ENCODE measurements around the gene IRF9. TPM values are rescaled to one million over a fixed set of nuclear protein-coding genes. Genes with fewer than 3 reads are reported as not detected.

The IRF9 gene
- total and polyA plus RNA-seq, 2 of the 13 experiments (the other 11 are each of a cell fraction or from before 2014, with no cell fraction given): 14.9 to 49.7 TPM

DNA sequence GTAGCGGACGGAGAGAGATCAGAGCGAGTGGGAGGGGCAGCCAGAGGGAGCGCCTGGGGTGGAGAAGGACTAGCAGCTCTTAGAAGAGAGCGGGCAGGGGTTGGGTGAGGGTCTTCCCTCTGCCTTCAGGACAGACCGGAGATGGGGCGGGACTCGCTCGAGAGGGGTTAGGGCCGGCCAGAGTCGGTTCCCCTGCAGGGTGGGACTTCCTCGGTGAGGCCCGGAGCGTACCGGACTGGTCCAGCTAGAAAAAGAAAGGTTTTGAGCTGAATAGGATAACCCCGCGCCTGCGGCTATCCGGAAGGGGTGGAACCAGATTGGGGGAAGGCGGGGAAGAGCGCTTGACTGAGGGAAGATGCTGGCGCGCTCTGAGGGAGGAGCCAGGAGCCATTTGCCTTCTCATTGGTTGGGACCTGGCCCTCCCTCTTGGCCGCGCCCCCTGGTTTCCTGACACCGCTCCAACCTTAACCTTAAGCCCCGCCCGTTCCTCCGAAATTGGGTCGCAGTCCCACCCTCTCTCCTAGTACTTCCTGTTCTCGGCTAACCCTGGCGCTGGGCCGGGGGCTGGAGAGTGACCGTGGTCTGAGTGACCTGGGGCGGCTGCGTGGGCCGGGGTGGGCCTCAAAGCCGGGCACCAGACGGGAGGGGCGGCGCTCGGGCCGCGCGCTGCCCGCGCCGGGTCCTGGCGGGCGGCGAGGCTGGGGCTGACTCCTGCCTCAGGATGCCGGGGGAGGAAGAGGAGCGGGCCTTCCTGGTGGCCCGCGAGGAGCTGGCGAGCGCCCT lies 13.9 kb upstream of the IRF9 start, which contains the start of gene RNF31 (continued):
- TF ChIP-seq, protein P1, sequence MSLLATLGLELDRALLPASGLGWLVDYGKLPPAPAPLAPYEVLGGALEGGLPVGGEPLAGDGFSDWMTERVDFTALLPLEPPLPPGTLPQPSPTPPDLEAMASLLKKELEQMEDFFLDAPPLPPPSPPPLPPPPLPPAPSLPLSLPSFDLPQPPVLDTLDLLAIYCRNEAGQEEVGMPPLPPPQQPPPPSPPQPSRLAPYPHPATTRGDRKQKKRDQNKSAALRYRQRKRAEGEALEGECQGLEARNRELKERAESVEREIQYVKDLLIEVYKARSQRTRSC (CRISPR knock-in tag; IDR thresholded peaks at IDR 0.05; ENCODE audit: low read depth): peak; percentile 18; the same call in 1 of the 2 replicates
- TF ChIP-seq, protein P2, sequence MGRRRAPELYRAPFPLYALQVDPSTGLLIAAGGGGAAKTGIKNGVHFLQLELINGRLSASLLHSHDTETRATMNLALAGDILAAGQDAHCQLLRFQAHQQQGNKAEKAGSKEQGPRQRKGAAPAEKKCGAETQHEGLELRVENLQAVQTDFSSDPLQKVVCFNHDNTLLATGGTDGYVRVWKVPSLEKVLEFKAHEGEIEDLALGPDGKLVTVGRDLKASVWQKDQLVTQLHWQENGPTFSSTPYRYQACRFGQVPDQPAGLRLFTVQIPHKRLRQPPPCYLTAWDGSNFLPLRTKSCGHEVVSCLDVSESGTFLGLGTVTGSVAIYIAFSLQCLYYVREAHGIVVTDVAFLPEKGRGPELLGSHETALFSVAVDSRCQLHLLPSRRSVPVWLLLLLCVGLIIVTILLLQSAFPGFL (CRISPR knock-in tag; IDR thresholded peaks at IDR 0.05): peak; percentile 93; the same call in 1 of the 2 replicates
- TF ChIP-seq ZNF709 (CRISPR knock-in tag; IDR thresholded peaks at IDR 0.05) (no peak), JDP2 (CRISPR knock-in tag; IDR thresholded peaks at IDR 0.05; ENCODE audit: borderline replicate concordance) (no peak), NR3C1 (CRISPR knock-in tag; IDR thresholded peaks at IDR 0.05) (0 out of 2 replicates have a peak, but pooled peaks have one; percentile 11), ZNF543 (CRISPR knock-in tag; IDR thresholded peaks at IDR 0.05) (peak; percentile 24; the same call in 1 of the 2 replicates), ZNF83 (CRISPR knock-in tag; IDR thresholded peaks at IDR 0.05; ENCODE audit: borderline replicate concordance) (peak; percentile 84; the same call in 1 of the 2 replicates), TBX3 (IDR thresholded peaks at IDR 0.05; ENCODE audit: borderline replicate concordance) (no peak), NFYB (CRISPR knock-in tag; IDR thresholded peaks at IDR 0.05) (peak; percentile 91), RAD51 (IDR thresholded peaks at IDR 0.05; ENCODE audit: borderline replicate concordance) (no peak), ZKSCAN8 (CRISPR knock-in tag; IDR thresholded peaks at IDR 0.05; ENCODE audit: borderline replicate concordance) (no peak), EP300 (IDR thresholded peaks at IDR 0.05; ENCODE audit: low read depth in 2 of 2, low read length in 2 of 2) (no peak), EP300 (CRISPR knock-in tag; IDR thresholded peaks at IDR 0.05; ENCODE audit: borderline replicate concordance) (peak; percentile 33; the same call in 1 of the 2 replicates), SP5 (CRISPR knock-in tag; IDR thresholded peaks at IDR 0.05; ENCODE audit: borderline replicate concordance, low read depth) (peak; percentile 71), GABPA (IDR thresholded peaks at IDR 0.05; ENCODE audit: low read depth, low read length) (no peak), GABPA (CRISPR knock-in tag; IDR thresholded peaks at IDR 0.05; ENCODE audit: low read depth) (no peak), GLI4 (CRISPR knock-in tag; IDR thresholded peaks at IDR 0.05; ENCODE audit: borderline replicate concordance) (no peak), MTA1 (CRISPR knock-in tag; IDR thresholded peaks at IDR 0.05; ENCODE audit: borderline replicate concordance) (peak; percentile 52; the same call in 1 of the 2 replicates)
- TF ChIP-seq, protein P3, sequence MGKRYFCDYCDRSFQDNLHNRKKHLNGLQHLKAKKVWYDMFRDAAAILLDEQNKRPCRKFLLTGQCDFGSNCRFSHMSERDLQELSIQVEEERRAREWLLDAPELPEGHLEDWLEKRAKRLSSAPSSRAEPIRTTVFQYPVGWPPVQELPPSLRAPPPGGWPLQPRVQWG (CRISPR knock-in tag; IDR thresholded peaks at IDR 0.05; ENCODE audit: borderline replicate concordance, low read depth): no peak
- TF ChIP-seq, protein P4, sequence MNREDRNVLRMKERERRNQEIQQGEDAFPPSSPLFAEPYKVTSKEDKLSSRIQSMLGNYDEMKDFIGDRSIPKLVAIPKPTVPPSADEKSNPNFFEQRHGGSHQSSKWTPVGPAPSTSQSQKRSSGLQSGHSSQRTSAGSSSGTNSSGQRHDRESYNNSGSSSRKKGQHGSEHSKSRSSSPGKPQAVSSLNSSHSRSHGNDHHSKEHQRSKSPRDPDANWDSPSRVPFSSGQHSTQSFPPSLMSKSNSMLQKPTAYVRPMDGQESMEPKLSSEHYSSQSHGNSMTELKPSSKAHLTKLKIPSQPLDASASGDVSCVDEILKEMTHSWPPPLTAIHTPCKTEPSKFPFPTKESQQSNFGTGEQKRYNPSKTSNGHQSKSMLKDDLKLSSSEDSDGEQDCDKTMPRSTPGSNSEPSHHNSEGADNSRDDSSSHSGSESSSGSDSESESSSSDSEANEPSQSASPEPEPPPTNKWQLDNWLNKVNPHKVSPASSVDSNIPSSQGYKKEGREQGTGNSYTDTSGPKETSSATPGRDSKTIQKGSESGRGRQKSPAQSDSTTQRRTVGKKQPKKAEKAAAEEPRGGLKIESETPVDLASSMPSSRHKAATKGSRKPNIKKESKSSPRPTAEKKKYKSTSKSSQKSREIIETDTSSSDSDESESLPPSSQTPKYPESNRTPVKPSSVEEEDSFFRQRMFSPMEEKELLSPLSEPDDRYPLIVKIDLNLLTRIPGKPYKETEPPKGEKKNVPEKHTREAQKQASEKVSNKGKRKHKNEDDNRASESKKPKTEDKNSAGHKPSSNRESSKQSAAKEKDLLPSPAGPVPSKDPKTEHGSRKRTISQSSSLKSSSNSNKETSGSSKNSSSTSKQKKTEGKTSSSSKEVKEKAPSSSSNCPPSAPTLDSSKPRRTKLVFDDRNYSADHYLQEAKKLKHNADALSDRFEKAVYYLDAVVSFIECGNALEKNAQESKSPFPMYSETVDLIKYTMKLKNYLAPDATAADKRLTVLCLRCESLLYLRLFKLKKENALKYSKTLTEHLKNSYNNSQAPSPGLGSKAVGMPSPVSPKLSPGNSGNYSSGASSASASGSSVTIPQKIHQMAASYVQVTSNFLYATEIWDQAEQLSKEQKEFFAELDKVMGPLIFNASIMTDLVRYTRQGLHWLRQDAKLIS (CRISPR knock-in tag; IDR thresholded peaks at IDR 0.05): 0 out of 2 replicates have a peak, but pooled peaks have one; percentile 8
- TF ChIP-seq, protein P5, sequence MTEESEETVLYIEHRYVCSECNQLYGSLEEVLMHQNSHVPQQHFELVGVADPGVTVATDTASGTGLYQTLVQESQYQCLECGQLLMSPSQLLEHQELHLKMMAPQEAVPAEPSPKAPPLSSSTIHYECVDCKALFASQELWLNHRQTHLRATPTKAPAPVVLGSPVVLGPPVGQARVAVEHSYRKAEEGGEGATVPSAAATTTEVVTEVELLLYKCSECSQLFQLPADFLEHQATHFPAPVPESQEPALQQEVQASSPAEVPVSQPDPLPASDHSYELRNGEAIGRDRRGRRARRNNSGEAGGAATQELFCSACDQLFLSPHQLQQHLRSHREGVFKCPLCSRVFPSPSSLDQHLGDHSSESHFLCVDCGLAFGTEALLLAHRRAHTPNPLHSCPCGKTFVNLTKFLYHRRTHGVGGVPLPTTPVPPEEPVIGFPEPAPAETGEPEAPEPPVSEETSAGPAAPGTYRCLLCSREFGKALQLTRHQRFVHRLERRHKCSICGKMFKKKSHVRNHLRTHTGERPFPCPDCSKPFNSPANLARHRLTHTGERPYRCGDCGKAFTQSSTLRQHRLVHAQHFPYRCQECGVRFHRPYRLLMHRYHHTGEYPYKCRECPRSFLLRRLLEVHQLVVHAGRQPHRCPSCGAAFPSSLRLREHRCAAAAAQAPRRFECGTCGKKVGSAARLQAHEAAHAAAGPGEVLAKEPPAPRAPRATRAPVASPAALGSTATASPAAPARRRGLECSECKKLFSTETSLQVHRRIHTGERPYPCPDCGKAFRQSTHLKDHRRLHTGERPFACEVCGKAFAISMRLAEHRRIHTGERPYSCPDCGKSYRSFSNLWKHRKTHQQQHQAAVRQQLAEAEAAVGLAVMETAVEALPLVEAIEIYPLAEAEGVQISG (CRISPR knock-in tag; IDR thresholded peaks at IDR 0.05): peak; percentile 69

Data from HepG2 (cell line).